AML-193 (cell line): ENCODE results near the gene MRPL54.

ENCODE experiments used
- DNase-seq, 2 experiments: peaks; one replicate each; lab custom pipeline; 2025; lab: John Stamatoyannopoulos, UW

MRPL54 gene

GRCh38 chr19:3770136-3770999 lies 7.9 kb downstream of the MRPL54 start:
- DNase-seq: no peak

GRCh38 chr19:3771000-3771905 lies 8.8 kb downstream of the MRPL54 start:
- DNase-seq: no peak

- DNase-seq: no peak
Observed at GRCh38 chr19:3771906-3772455, 9.5 kb downstream of the MRPL54 start, which contains the start of gene RAX2. RAX2 (minus strand) TSS chr19:3772228; CDS start chr19:3771742, 486 bp downstream.

- no peak for DNase-seq
Observed at GRCh38 chr19:3773814-3774515, 11.5 kb downstream of the MRPL54 start.

GRCh38 chr19:3774621-3775373 lies 12.3 kb downstream of the MRPL54 start:
- no peak for DNase-seq

- DNase-seq: no peak
Observed at GRCh38 chr19:3775374-3775711, 12.9 kb downstream of the MRPL54 start.

- DNase-seq: no peak
Observed at GRCh38 chr19:3775831-3776230, 13.3 kb downstream of the MRPL54 start.

- no peak for DNase-seq
Observed at GRCh38 chr19:3776479-3777040, 14.1 kb downstream of the MRPL54 start.

- no peak for DNase-seq
Observed at GRCh38 chr19:3778104-3778867, 15.8 kb downstream of the MRPL54 start.

- DNase-seq: no peak
Observed at GRCh38 chr19:3778899-3779723, 16.6 kb downstream of the MRPL54 start.

- DNase-seq: no peak
Observed at GRCh38 chr19:3780786-3781304, 18.4 kb downstream of the MRPL54 start.

- DNase-seq: no peak
Observed at GRCh38 chr19:3781603-3782002, 19.1 kb downstream of the MRPL54 start.

GRCh38 chr19:3782330-3782729 lies 19.8 kb downstream of the MRPL54 start:
- DNase-seq: no peak

- DNase-seq: no peak
Observed at GRCh38 chr19:3782903-3783302, 20.4 kb downstream of the MRPL54 start.

- DNase-seq: peak in 1 of 2 experiments; percentile 1
Observed at GRCh38 chr19:3783660-3784584, 21.4 kb downstream of the MRPL54 start.

- no peak for DNase-seq
Observed at GRCh38 chr19:3784607-3785450, 22.3 kb downstream of the MRPL54 start.

GRCh38 chr19:3785451-3785937 lies 23.0 kb downstream of the MRPL54 start:
- DNase-seq: peak in 1 of 2 experiments; percentile 19
